GM19372 (cell line): Measurements from ENCODE around the gene KCNJ11.

Source experiments
- ATAC-seq: cut with Tn5 transposase; IDR thresholded peaks from one replicate; pipeline ENCODE4 v1.9.1; 2021; ENCODE audit warnings: mild to moderate bottlenecking, low read depth, moderate library complexity; ENCODE audit not compliant: unreplicated experiment

KCNJ11 gene

GRCh38 chr11:17369684-17370243 lies 18.7 kb downstream of the KCNJ11 start:
- ATAC-seq: no peak

DNA sequence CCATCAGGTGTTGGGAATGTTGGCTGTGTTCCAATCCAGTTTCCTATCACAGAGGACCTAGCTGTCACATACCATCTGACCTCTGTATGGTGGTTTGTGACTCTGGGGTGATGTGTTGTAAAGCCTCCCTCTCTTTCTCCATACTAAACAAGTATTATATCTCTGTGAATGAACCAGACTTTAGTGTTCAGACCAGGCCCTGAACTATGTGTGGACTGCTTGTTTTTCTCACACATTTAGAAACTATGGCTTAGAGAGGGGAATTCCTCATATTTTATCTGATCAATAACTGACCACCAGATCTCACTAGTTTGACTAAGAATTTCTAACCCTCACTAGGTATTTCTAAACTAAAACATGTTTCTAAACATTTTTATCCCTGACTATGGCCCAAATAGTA lies 19.4 kb downstream of the KCNJ11 start:
- no peak for ATAC-seq

GRCh38 chr11:17368551-17368950 lies 19.9 kb downstream of the KCNJ11 start:
- no peak for ATAC-seq

- no peak for ATAC-seq
Measured at GRCh38 chr11:17366495-17366894, 22.0 kb downstream of the KCNJ11 start.

DNA sequence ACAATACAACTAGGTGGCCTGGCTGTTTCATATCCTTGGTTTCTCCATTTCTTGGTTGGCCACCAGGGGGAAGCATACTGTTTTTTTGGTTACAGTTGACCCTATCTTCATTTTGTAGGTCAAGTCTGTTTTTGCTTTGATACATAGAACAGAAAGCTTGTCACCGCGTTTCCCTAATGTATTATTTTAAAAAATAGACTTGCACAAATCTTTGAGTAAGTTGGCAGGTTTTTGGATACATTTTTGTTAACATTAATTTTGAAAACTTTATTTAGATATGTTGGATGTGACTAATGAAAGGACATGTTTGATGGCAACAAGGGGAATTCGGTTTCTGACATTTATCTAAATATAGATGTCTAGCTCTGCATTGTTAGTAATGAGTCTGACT lies 33.9 kb downstream of the KCNJ11 start:
- no peak for ATAC-seq

DNA sequence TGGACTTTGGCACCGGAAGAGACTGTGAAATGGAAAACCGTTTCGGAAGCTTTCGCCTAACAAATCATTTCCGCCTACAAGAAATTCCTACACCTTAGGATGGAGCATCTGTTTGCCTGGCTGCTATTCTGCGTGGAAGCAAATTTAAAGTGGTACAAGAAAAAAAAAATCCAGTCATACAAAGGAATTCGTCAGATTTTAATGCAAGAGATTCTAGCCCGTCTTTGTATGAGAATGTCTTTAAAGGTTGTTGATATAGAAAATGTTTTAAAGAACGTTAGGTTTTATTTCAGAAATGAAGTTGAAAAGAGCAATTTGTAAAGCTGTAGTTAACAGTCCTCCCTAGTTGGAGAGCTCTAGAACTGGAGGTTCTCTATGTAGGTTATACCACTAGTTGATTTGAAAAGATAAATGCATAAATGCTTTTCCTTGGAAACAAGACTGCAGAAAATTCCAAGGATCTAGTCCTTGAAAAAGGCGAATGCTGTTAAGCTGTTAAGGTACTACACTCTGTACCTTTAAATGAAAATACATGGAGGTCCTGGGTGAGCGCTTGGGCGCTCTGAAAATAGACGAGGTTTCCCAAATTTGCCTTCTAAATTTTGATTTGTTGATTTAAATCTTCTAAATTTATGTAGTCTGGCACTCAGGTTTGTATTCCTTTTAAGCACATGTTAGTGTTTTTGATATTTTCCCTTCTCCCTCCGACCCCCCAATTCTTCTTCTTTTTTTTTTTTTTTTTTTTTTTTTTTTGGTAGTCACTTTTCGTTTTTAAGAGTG lies 34.4 kb downstream of the KCNJ11 start:
- no peak for ATAC-seq

DNA sequence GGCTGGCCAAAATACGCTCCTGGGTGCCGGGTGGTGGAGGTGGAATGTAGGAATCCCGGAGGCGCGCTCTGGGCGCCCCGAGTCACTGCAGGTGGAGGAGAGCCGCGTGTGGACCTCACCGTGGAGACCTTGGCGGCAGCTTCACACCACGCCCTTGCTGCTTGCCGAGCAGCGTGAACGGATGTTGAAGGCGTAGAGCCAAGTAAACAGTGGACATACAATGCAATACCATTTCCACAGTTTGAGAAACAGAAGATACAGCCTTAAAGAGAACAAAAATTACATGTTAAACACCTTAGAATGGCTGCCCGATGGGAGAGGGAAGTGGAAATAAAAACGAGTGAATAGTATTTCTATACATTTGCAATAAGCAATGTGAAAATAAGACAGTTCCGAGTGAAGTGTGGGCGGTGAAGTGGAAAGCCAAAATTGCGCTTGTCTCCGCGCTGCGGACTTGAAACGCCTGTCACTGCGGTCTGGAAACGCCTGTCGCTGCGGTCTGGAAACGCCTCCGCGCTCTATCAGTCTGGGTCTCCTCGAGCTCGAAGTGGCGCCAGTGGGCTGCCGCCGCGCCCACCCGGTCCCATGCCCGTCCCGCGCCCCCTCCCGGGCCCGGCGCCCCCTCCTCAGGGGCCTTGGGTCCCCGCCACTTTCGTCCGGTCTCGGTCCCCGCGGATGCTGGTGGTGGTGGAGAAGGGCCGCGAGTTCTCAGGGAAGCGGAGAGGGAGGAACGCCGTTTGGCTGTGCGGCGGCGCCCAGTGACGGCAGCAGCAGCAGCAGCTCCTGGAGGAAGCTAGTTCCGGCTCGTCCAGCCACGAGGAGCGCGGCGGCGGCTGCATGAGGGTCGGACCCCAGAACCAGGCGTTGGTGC lies 35.3 kb downstream of the KCNJ11 start:
- ATAC-seq: peak; percentile 47

GRCh38 chr11:17351510-17352176 lies 36.8 kb downstream of the KCNJ11 start, which contains the start of gene NCR3LG1:
TSS of gene NCR3LG1 (plus strand) at chr11:17351800. CDS start at chr11:17351970, 170 bp downstream.
- ATAC-seq: no peak

DNA sequence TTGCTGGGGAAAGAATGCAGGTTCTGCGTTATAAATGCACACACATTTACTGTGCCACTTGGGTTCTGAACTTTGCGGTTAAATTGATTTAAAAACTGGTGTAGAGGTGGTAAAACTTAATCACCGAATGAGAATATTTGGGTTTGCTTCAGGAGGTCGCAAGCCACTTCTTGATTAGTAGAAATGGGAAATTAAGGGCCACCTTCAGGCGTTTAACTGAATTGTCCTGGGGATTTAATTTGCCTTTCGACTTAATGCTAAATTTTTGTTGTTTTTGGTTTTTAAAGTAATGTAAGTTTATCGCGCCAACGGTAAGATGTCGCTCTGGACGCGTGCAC lies 37.3 kb downstream of the KCNJ11 start:
- ATAC-seq: no peak

- ATAC-seq: no peak
Measured at GRCh38 chr11:17350455-17351171, 37.8 kb downstream of the KCNJ11 start.

- ATAC-seq: no peak
Measured at GRCh38 chr11:17347676-17348075, 40.8 kb downstream of the KCNJ11 start.

DNA sequence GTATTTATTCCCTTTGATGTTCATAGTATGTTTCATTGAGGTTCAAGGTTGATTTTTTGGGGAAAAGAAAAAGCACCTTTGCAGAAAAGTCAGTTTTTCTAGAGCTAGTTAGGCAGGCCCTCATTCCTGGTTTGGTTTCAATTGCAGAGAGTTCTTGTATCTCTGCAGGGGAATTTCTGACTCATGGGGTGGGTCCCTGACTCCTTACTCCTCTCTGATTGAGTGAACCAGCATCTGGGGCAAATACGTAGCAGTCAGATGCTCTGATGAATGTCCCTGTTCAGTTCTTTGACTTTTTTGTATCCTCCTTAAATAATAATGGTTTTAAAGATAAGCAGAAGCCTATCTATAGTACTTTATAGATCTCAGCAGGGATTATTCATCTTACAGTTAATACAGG lies 44.6 kb downstream of the KCNJ11 start:
- ATAC-seq: no peak

GRCh38 chr11:17343257-17343656 lies 45.2 kb downstream of the KCNJ11 start:
- ATAC-seq: no peak
